Kidney (tissue), 14 donors: Measurements from ENCODE around the gene PFN3. TPM values are rescaled to one million over a fixed set of nuclear protein-coding genes. Genes with fewer than 3 reads are reported as not detected.

ENCODE experiments used
- DNase-seq, 5 donors: peaks; one replicate each; pipeline ENCODE4 v3.0.0-alpha.2; 2013 to 2020
- FAIRE-seq: peaks from 2 replicates; lab custom pipeline; 2012; peaks lifted over from hg19 to GRCh38; lab: Jason Lieb, UNC
- H3K27ac ChIP-seq, 2 donors: one replicate each; pipeline ENCODE4 v1.7.0; 2013; ENCODE audit warnings: low read depth in 2 of 2, low read length in 2 of 2, inconsistent platforms in 1 of 2
- H3K27me3 ChIP-seq: one replicate; pipeline ENCODE4 v1.7.1; 2013; ENCODE audit warnings: low read length, inconsistent platforms; ENCODE audit not compliant: control insufficient read depth, insufficient read depth
- H3K36me3 ChIP-seq, 3 donors: one replicate each; pipeline versions ENCODE4 v1.7.0 to v1.7.1; 2013; ENCODE audit warnings: low read length in 3 of 3, control low read depth in 1 of 3, inconsistent platforms in 1 of 3; ENCODE audit not compliant: insufficient read depth in 3 of 3, control insufficient read depth in 2 of 3
- H3K4me1 ChIP-seq, 3 donors: one replicate each; pipeline versions ENCODE4 v1.7.0 to v1.7.1; 2013; ENCODE audit warnings: low read length in 3 of 3, inconsistent platforms in 1 of 3, low read depth in 1 of 3; ENCODE audit not compliant: control insufficient read depth in 2 of 3, insufficient read depth in 2 of 3
- H3K4me3 ChIP-seq, 3 donors: one replicate each; pipeline versions ENCODE4 v1.7.0 to v1.8.1; 2013; ENCODE audit warnings: low read length in 3 of 3, control low read depth in 1 of 3, inconsistent platforms in 1 of 3
- H3K9ac ChIP-seq, 3 donors: one replicate each; pipeline versions ENCODE4 v1.7.0 to v1.7.1; 2013; ENCODE audit warnings: low read length in 3 of 3, control low read depth in 1 of 3, inconsistent platforms in 1 of 3
- H3K9me3 ChIP-seq, 3 donors: one replicate each; pipeline versions ENCODE4 v1.7.0 to v1.7.1; 2013; ENCODE audit warnings: low read length in 3 of 3, control low read depth in 1 of 3, inconsistent platforms in 1 of 3; ENCODE audit not compliant: control insufficient read depth in 2 of 3, insufficient read depth in 1 of 3
- intact Hi-C: fragments of 100-400 bp; cut with DNase I; formaldehyde crosslinking; loops from one replicate; pipeline ENCODE4 v1.11.1; 2022
- polyA plus RNA-seq: library from polyadenylated mRNA; stranded (reverse); fragments of 350-450 nt; fragmentation: Illumina TruSeq; extraction: RNeasy Lipid Tissue Mini Kit (QIAGEN cat#74804); gene quantifications from one replicate; pipeline ENCODE4 v1.2.3, GENCODE V29; 2014; ENCODE audit warnings: low read depth, low replicate concordance; ENCODE audit not compliant: insufficient read depth
- total RNA-seq: library from RNA; stranded (reverse); fragmentation: NEBNext Ultra II Directional; extraction: Animal tissue kit (Norgen Biotek cat#: 25700); gene quantifications from one replicate; pipeline ENCODE4 v1.2.1, GENCODE V29; 2021
- TF ChIP-seq, protein P1 (sequence below): IDR thresholded peaks from 3 replicates; pipeline ENCODE4 v1.5.1; 2012; ENCODE audit warnings: mild to moderate bottlenecking, moderate library complexity, borderline replicate concordance; ENCODE audit not compliant: insufficient read depth; ENCODE audit errors: extremely low read depth
- donor health status: control.
- donor health status: control.
- donor health status: control.
- donor health status: control.
- donor health status: control.
- donor health status: DM: yes; HTN: yes; CAD: no.
- donor health status: Normal renal cell carcinoma (clear cell type).

The PFN3 gene
- total and polyA plus RNA-seq, 2 donors from 2014 or later = not detected

- TF ChIP-seq, protein P1, sequence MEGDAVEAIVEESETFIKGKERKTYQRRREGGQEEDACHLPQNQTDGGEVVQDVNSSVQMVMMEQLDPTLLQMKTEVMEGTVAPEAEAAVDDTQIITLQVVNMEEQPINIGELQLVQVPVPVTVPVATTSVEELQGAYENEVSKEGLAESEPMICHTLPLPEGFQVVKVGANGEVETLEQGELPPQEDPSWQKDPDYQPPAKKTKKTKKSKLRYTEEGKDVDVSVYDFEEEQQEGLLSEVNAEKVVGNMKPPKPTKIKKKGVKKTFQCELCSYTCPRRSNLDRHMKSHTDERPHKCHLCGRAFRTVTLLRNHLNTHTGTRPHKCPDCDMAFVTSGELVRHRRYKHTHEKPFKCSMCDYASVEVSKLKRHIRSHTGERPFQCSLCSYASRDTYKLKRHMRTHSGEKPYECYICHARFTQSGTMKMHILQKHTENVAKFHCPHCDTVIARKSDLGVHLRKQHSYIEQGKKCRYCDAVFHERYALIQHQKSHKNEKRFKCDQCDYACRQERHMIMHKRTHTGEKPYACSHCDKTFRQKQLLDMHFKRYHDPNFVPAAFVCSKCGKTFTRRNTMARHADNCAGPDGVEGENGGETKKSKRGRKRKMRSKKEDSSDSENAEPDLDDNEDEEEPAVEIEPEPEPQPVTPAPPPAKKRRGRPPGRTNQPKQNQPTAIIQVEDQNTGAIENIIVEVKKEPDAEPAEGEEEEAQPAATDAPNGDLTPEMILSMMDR = no peak
- H3K9ac ChIP-seq = no peak overlapping the region
- no peaks in the 10 kb centered on the region for H3K27me3 ChIP-seq
- intact Hi-C loops = no loop called here
- DNase-seq = no peak
- no peak overlapping the region for H3K4me3 ChIP-seq
- H3K27ac ChIP-seq = no peak overlapping the region
- H3K4me1 ChIP-seq = peaks cover 0 to 4% (median 0%) of the 10 kb centered on the region in 3 donors
- no peaks in the 10 kb centered on the region for H3K36me3 ChIP-seq
- no peaks in the 10 kb centered on the region for H3K9me3 ChIP-seq
- no peak for FAIRE-seq
Measured at GRCh38 chr5:177414481-177414880, 14.0 kb upstream of the PFN3 start.

DNA sequence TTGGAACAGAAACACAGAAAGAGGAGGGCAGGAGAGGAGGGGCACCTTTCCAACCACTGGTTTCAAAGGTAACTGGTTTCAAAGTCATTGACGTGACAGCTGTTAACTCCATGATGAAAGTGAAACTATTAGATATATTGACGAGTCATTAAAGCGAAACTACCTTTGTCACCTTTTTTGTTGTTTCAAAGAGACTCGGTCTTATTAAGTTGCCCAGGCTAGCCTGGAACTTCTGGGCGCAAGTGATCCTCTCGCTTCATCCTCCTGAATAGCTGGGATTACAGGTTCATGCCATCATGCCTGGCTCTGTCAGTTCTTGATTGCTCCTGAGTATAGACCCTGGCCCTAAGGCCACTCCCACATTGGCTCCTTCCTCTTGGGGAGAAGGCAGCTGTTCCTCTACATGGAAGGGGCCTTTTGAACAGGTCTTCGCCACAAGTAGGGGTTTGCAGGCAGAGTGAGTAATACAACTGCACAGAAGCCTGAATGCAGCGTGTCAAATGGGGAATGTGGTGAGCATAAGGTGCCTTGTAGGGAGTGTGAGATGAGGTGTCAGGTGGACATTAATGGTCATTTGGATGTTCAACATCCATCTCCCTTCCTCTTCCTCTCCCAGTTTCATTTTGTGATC, 12.3 kb upstream of the PFN3 start:
- intact Hi-C loops = no loop called here
- Histone ChIP-seq H3K27ac (no peak overlapping the region), H3K4me1 (peaks cover 0 to 4% (median 0%) of the 10 kb centered on the region in 3 donors), H3K36me3 (no peaks in the 10 kb centered on the region), H3K4me3 (no peak overlapping the region), H3K9ac (no peak overlapping the region), H3K27me3 (no peaks in the 10 kb centered on the region), H3K9me3 (no peaks in the 10 kb centered on the region)
- TF ChIP-seq, protein P1 = no peak
- DNase-seq (no peak), FAIRE-seq (no peak)

- Histone ChIP-seq H3K27me3 (no peaks in the 10 kb centered on the region), H3K36me3 (no peaks in the 10 kb centered on the region), H3K4me3 (no peak overlapping the region), H3K27ac (no peak overlapping the region), H3K9ac (no peak overlapping the region), H3K9me3 (no peaks in the 10 kb centered on the region), H3K4me1 (no peaks in the 10 kb centered on the region)
- TF ChIP-seq, protein P1 = no peak
- intact Hi-C loops = no loop called here
- FAIRE-seq (no peak), DNase-seq (no peak)
Measured at GRCh38 chr5:177410575-177410974, 10.1 kb upstream of the PFN3 start.
